GM19468 (cell line): ENCODE results near the gene SERPINI1.

Experiments
- ATAC-seq: cut with Tn5 transposase; IDR thresholded peaks from one replicate; pipeline ENCODE4 v1.9.1; 2021; ENCODE audit warnings: mild to moderate bottlenecking, moderate library complexity, moderate number of reproducible peaks; ENCODE audit not compliant: unreplicated experiment; ENCODE audit errors: extremely low read depth

The SERPINI1 gene

DNA sequence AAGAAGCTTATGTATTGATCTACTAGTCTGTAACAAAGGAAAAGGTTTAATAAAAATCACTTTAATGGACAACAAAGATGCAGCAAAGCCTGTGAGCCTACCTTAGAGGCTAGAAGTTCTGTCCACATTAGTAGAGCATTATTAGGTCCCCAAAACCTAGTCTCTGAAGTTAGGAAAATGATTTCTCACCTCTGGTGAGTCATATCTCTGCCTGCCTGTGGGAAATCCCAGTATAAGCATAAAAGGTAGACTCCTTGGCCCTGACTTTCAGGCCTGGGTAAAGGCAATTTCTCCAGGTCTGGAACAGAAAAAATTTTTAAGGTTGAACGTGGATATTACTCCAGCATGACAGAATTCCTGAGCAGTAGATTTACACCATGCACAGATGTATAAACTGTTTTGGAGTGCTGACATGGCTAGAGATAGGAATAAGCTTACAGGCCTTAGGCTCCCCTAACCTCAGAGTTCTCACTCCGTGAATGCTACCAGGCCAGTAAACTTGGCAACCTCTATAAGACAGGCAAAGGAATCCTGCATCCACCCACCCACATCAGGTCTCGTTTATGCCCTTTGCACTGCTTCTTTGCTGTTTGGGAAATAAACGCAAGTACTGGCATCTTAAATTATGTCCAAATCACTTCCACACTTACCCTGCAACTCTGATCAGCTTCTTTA, 104.1 kb downstream of the SERPINI1 start:
- no peak for ATAC-seq

DNA sequence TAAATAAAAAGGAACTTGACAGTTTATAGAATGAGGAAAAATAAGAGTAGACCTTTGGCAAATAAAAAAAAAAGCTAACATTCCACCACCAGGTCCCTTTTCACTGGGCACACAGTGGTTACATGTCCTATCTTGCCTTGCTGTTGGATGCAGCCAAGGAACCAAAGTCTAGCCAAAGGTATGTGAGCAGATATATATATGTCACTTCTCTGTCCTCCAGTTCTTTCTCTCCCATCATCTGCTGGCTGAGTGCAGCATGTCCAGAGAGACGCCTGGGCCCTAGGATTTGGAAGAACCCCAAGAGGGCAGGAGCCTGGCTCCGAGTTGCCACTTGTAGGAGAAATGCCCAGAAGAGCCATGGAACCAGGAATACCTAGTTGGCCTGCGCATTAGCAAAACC, 104.7 kb downstream of the SERPINI1 start:
- no peak for ATAC-seq

DNA sequence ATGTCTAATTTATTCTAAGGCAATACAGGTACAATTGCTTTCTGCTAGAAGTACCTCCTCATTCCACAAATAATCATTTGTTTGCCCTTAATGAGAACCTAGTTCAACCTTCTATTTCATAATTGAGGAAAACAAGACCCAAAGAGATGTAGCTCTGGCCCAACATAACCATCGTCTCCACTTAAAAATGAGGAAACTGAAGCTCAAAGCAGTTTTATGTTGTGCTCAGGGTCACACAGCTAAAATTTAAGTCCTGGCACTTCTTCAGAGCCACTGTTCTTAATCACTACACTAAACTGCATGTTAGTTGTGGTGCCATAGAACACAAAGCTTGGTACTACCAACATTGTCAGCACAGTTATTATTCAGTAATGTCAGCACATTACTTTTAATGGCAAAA, 108.0 kb downstream of the SERPINI1 start:
- ATAC-seq: no peak

DNA sequence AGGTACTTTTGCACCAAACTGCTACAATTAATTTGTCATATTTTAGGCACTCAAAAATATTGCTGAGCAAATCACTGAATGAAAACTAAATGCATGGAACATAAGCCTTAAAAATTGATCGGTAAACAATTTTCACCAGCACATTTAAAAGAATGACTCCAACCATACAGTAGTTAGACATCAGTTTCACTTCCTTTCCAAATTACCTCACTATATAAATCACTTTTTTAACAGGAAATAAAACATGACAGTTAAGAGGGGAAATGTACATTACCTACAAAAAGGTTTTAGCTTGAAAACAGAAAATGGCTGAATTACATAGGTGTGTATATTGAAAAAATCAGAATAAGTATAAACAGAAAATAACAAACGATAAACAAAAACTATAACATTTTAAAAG, 108.4 kb downstream of the SERPINI1 start:
- ATAC-seq: no peak

DNA sequence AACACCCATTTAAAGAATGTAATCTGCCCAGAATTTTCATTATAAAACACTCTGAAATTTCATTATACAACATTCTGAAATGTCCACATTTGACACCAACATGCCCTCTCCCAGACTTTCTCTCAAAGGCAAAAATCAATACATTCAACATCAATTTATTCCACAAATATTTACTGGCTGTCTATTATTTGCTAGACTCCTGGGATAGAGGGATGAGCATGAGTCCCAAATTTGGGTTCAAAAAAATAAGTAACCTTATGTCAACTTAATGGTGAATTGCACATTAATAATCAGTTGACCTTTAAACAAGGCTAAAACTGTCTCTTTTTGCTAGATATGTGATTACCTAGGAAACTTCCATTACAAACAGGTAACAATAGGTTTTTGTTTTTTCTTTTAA, 109.0 kb downstream of the SERPINI1 start:
- no peak for ATAC-seq

DNA sequence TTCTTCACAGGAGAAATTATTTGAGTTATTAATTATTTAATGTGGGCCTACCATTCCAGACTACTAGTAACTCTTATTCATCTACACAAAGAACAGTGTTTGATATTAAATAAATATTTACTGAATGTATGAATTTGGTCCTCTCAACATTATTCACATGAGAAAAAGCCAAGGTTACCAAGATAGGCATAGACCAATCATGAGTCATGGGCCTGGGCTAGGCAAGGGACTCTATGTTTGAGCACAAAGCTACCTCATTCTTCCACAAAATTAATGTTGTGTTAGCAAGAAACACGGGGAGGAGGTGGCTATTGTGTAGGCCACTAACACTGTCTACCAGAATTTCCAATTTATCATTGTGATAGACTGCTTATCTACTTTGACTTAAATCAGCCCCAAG, 115.7 kb downstream of the SERPINI1 start:
- ATAC-seq: no peak

DNA sequence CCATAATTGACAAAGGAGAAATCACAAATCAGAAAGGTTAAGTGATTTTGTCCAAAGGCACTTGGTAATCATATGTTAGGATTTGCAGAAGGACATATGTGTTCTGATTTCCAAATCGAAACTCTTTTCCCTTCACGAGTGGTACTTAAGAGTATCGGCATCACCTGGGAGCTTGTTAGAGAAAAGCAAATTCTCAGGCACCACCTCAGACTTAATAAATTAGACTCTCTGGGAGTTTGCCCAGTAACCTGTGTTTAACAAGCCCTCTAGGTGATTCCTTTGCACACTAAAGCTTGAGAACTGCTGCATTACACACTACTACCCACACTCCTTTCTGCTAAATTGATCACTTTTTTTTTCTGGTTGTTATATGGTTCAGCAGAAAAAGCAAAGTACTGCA, 116.2 kb downstream of the SERPINI1 start:
- ATAC-seq: no peak

DNA sequence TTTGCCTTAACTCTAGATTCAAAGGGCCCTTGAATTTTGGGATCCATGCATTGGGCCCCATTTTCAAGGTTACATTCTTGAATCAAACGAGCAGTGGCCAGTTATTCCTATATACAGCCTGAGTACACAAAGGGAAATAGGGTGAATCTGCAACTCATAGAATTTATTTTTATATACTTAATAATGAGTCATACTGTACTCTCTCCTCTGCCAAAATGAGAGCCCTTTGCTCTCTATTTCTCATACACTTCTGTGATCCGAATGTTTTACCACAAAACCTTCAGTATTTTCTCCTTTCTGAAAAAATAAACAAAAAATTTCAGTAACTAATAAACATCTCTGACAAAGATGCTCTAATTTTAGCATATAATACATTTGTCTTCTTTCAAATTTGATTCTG, 116.7 kb downstream of the SERPINI1 start:
- ATAC-seq: no peak

DNA sequence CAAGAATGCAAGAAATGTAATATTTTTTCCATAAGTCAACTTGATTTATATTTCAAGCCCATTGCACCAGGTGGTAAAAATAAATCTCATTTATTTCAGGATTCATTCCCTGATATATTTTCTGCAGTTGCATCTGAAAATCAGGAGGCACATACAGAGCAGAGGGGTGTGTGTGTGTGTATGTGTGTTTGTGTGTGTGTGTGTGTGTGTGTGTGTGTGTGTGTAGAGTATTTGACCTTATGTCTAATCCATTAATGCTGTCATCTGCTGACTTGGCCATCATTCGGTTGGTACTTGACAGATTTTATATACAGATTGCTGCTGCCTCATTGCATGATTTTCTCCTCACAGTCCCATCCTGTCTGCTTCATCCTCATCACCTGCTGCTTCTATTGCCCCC, 118.5 kb downstream of the SERPINI1 start:
- ATAC-seq: no peak

DNA sequence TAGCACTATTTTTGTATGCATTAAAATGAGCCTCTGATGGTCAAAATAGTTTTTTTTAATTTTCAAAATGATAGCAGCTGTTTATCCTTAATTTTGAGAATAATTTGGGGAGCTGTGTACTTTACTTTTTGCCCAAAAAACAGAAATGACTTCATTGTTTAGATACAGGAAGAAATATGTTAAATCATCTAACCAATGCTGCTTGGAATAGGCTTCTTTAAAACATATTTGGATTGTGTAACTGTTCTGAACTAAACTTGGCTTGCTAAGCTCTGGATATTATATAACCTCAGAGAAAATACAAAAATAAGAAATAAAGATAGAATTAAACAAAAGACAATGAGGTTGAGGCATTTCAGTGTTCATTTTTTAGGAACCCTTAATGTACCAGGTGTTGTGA, 119.3 kb downstream of the SERPINI1 start:
- no peak for ATAC-seq

DNA sequence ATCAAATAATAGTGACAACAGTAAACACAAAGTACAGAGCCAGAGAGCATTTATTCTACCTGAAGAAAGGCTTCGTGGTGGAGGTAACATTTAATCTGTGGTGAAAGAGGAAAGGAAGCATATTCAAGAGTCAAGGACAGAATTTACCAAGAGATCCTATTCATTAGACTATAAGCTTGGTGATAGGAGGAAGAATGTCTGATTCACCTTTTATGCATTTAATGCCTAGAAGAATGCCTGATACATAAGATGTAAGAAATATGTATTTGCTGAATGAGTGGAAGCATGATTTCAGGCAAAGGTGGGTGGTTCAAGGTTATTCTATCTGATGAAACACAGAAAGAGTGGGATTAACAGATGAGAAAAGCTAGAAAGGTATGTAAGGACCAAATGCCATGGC, 119.8 kb downstream of the SERPINI1 start:
- ATAC-seq: no peak

DNA sequence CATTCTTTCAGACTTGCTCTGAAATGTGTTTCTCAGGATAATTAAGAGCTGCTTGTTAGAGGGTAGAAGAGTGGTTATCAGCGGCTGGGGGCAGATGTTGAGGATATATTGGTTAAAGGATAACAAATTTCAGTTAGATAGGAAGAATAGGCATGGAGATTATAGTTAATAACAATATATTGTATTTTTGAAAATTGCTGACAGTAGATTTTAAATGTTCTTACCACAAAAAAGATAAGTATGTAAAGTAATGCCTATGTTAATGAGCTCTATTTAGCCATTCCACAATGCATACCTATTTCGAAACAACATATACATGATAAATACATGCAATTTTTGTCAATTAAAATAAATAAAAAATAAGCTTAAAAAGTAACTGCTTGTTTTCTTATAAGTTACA, 123.3 kb downstream of the SERPINI1 start:
- no peak for ATAC-seq

DNA sequence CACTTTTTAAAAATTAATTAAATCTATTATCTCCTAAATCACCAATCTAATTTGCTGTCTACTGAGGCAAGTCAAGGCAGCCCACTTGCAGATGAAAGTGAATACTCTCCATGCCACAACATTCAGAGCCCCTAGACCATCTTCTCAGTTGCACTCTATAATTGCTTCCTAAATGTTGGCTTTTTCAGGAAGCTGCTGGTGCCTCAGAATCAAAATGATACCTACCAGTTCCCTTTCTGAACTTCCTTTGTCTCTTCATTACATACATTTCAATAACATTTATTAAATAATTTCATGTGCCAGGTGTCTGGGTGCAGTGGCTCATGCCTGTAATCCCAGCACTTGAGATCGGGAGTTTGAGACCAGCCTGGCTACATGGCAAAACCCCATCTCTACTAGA, 124.1 kb downstream of the SERPINI1 start:
- no peak for ATAC-seq

DNA sequence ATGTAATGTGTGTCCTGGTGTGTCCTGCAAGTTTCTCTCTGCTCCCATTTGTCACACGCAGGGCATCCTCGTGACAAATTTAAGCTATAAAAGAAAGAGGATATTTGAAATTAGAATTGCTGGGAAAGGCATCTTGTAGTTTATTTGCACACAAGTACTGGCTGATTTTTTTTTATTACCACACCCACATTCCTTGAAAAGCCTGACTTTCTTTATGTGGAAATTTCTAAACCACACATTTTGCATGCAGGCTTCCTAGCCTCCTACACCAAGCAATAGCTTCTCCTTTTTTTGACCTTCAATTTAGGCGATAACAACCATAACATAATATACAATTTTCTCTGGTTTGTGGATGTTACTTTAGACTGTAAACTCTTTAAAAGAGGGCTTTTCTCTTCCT, 126.1 kb downstream of the SERPINI1 start:
- no peak for ATAC-seq

DNA sequence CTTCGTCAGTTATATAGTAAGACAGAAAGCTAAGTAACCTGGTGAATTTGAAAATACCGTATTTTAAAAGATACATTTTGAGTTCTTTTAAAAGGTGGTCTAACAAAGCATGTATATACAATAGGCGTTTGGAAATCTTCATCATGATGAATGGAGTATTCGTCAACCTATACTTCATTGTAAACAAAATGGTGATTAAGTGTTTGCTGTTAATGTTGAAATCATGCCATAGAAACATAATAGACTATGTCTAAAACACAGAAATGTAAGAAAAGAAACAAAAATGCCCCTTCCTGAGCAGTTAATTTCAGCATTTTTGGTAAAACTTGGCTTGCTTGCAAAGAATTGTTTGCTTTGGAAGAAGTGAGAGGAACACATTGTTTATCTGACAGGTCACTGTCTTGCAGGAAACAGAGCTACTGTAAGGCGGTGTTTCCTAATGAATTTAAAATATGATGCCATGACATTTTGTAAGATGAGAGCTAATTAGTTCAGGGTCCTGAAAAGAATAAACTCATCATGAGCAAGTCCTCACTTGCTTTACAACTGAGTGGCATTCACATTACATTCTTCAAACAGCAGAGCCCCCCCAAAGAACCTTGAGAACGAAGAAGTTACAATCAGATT, 126.7 kb downstream of the SERPINI1 start:
- ATAC-seq: no peak

DNA sequence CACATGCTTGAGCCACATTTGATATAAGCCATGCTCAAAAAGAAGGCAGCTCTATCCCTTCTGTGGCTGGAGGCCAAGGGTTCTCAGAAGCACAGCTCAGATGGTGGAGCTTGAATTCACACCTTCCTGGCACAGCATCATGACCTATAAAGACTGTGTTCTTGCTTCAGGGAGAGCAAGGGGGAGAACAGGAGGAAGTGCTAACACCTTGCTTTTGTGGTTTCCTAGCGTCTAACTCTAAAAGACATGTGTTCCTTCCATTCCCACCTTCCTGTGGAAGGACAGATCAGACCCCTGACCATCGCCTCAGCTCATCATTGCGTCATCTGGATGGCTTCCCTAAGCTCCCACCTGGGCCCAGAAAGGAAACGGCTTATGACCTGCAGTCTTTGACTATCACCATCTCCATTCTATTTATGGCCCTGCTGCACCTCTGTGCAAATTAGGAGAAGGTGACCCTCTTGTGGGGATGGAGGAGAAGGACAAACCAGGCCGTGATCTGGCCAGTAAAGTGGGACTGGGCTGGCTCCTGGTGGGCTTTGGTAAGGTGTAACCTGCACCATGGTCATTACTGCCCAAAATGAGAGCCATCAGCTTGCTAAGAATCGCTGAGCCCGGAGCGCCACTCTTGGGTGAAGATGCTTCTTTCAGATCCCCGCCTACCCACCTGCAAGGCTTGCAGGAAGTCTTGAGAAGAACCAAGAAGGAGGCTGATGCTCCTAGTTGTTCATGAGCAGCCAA, 128.5 kb downstream of the SERPINI1 start:
- no peak for ATAC-seq

DNA sequence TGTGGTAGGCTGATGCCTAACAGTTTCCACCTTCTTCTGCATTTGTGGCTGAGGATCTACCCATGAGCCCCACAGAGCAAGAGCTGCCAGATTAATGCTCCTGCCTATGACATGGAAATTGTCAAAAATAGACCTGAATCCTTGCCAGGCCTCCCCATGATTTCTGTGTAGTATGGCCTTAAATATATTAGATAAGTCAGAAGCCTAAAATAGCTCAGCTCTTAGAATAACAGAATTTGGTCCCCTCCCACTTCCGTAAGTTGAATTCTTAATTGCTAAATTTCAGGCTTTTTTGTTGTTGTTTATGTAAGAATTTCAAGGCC, 129.0 kb downstream of the SERPINI1 start:
- ATAC-seq: no peak

DNA sequence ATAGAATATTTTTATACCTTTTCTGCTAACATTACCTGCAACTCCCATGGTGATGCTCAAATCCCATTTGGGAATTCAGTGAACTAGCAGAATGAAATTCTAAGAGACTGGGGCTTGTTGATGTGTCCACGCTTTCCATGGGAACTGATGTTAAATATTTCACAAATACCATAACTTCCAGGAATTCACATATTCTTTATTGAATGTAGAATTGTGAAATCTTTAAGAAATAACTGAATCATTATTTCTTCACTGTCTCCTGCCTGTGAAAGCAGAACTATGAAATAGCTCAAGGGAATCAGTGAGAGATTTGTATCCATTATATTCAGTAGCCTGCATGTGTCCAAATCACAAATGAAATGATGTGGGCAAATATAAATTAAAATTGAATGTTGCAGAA, 130.8 kb downstream of the SERPINI1 start:
- no peak for ATAC-seq

DNA sequence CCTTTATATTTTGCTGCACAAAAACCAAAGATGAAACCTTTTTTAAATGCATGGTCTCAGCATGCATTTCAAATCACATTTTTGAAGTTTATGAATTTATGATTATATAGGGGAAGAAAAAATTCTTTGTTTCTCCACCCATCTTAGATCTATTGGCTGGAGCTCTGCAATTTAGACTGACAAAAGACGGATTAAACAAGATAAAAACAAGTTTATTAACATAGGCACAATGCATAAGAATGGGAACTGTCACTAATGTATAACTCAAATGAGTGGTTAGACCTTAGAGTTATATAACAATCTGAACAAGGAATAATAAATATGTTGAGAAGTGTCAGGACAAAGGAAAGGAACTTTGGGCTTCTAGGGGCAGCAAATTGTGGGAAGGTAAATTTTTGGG, 132.5 kb downstream of the SERPINI1 start:
- ATAC-seq: no peak

DNA sequence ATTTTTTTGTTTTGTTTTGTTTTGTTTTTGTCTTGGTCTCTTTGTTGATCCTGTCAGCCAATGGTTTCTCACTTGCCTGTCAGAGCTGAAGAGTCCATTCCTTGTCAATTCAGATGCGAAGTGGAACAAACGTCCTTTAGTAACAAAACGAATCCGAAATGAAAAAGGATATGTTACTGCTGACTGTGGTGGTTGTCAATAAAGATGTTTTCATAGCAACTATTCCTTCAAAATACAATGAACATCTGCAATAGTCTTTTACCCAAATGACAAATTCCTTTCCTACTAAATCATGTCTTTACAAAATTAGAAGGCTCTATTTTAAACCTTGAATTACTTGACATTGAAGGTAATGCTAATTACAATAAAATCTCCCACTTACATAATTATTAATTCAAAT, 134.7 kb downstream of the SERPINI1 start:
- ATAC-seq: no peak

DNA sequence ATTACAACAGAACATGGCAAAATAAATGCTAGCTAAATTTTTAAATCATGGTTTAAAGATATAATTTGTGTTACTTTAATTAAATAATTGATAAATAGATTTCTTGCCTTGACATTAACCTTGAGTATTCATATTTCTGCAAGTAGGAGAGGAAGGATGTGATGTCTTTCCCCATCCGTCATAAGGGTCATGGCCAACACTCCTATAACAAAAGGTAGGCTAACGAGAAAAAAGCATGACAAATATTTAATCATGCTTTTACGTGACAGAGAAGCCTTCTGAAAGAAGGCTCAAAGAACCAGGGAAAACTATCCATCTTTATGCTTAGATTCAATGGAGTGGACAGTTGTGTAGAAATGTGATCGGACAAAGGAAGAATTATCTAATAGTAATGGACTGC, 135.2 kb downstream of the SERPINI1 start:
- ATAC-seq: no peak

DNA sequence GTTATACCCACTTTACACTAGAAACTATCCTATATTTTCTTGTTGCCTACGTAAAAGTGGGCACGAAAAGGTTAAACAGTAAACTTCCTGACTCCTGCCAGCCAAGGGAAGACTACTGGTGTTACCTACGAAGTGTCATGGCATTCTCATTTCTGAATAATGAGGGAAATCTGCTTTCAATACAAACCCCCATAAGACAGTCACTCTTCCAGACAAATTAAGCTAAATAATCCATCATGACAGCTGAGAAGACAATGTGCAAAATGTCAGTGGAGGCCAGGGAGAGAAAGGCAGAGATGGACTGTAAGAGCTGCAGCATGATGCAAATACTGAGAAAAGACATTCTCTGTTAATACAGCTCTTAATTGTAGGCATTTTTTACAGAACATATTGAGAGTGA, 136.5 kb downstream of the SERPINI1 start:
- ATAC-seq: no peak
